CD4-positive, alpha-beta T cell treated with Interleukin-6 for 4 hours (primary cell): ENCODE data around the gene PERM1.

Source experiments
- DNase-seq: peaks from one replicate; pipeline ENCODE4 v3.0.0-alpha.2; 2020; ENCODE audit warnings: mixed read lengths

PERM1 gene

GRCh38 chr1:932776-933602 is 48.9 kb downstream of the PERM1 start:
- DNase-seq = no peak

GRCh38 chr1:932173-932510 is 49.8 kb downstream of the PERM1 start:
- no peak for DNase-seq

GRCh38 chr1:931380-932172 is 50.3 kb downstream of the PERM1 start:
- DNase-seq = no peak

GRCh38 chr1:930633-931138 is 51.2 kb downstream of the PERM1 start:
- DNase-seq = no peak

- DNase-seq = no peak
These were observed 51.9 kb downstream of the PERM1 start for GRCh38 chr1:929712-930632.

GRCh38 chr1:928825-929661 is 52.9 kb downstream of the PERM1 start:
- no peak for DNase-seq

- DNase-seq = no peak
These were observed 54.1 kb downstream of the PERM1 start for GRCh38 chr1:927748-928147.

- DNase-seq = no peak
These were observed 54.7 kb downstream of the PERM1 start for GRCh38 chr1:927234-927633.

GRCh38 chr1:925561-926421 is 56.1 kb downstream of the PERM1 start:
- no peak for DNase-seq
